Activated naive CD4-positive, alpha-beta T cell treated with Interleukin-2 at 50 U/mL for 16 hours (primary cell): ENCODE data around the gene ZIC5.

Source experiments
- DNase-seq: peaks from one replicate; pipeline ENCODE4 v3.0.0-alpha.2; 2020

The ZIC5 gene

GRCh38 chr13:99974939-99975561 is 3.5 kb upstream of the ZIC5 start:
- DNase-seq = no peak

GRCh38 chr13:99974296-99974938 is 2.9 kb upstream of the ZIC5 start:
- no peak for DNase-seq

DNA sequence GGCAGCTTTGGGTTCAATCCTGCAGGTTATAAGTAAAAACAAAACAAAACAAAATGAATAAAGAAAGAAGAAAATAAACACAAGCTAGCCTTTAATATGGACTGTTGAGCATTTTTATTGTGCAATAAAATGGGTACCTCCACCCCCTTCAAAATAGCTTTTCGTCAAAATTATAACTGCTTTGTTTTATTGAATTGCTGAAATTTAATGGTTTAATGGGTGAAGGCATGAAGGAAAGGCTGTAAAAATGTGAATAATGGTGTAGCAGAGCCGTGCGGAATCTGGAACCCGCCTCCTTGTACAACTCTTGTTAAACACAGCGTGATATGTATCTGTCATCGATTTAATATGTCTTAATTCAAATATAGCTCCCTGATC is 2.2 kb upstream of the ZIC5 start:
- no peak for DNase-seq

- no peak for DNase-seq
Measured at GRCh38 chr13:99973163-99973807, 1.7 kb upstream of the ZIC5 start.

- DNase-seq = no peak
Measured at GRCh38 chr13:99972190-99972731, 694 bp upstream of the ZIC5 start.

DNA sequence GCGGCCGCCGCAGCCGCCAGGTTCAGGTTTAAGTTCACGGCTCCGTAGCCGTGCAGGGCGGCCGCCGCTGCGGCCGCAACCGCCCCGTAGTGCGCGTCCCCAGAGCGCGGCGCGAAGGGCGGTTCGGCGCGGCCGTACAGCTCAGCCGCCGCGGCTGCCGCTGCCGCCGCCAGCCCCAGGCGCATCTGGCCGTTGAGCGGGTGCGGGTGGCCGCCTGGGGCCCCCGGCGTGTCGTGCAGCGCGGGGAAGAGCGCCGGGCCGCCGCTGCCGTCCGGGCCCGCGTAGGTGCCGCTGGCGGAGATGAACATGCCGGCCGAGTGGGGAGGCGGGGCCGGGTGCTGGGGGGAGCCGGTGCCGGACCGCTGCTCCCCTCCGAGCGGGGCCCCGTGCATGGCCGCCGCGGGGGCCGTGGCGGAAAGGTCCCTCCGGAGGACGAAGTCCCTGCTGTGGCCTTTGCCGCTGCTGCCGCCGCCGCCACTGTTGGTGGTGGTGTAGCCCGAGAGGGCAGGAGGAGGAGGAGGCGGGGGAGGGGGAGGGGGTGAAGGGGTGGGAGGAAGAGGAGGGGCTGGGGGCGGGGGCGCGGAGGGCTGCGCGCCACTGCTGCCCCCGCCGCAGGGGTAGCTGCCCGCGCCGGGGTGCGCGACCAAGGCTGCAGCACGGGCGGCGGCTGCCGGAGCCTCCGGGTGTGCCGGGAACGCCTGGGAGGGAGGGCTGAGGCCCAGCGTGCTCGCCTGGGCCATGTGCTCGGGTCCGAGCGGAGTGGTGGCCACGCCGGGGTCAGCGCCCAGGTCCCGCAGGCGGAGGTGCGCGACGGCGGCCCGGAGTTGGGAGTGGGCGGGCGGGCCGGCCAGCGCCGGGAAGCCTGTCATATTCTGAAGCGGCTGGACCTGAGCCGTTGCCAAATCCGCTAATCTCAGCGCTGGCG is 654 bp downstream of the ZIC5 start:
- no peak for DNase-seq

DNA sequence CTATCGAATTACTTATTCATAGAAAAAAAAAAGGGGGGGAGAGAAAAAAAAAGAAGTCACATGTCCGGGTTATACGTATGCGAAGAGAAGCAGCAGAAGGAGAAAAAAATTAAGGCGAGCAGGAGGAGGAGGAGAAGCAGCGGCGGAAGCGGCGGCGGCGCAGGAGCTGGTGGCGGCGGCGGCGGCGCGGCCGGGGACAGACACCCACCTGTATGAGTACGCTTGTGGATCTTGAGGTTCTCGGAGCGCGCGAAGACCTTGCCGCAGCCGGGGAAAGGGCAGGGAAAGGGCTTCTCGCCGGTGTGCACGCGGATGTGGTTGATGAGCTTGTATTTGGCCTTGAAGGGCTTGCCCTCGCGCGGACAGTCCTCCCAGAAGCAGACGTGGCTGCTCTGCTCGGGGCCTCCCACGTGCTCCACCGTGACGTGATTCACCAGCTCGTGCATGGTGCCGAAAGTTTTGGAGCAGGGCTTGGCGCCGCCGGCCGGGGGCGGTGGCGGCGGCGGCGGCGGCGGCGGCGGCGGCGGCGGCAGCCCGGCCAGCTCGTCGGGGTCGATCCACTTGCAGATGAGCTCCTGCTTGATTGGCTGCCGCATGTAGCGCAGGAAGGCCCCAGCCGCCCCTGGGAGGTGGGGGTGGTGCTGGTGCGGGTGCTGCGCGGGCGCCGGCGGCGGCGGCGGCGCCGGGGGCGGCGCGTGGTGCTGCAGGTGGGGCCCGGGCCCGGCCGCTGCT is 1.5 kb downstream of the ZIC5 start:
- DNase-seq = peak; percentile 53

DNA sequence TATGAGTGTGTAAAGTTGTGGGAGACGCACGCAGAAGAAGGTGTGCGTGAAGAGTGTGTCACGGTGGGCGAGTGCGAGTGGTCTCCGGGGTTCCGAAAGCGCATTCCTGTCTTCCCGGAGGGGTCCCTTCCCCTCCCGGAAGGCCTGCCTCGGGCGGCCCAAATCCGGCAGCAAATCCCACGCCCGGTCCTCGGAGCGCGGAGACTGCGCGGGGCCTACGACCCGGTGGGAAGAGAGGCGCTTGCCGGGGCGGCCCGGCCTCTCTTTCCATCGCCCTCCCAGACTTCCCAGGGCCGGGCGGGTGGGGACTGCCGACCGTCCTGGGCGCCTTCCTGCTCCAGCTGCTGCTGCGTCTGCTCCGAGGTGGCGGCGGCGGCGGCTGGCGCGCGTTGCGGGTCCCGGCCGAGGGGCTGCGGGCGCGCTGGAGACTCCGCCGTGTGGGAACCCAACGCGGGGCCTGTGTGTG is 2.1 kb downstream of the ZIC5 start:
- DNase-seq = no peak

- no peak for DNase-seq
Measured at GRCh38 chr13:99968521-99969452, 2.8 kb downstream of the ZIC5 start.

GRCh38 chr13:99967869-99968520 is 3.6 kb downstream of the ZIC5 start:
- no peak for DNase-seq

DNA sequence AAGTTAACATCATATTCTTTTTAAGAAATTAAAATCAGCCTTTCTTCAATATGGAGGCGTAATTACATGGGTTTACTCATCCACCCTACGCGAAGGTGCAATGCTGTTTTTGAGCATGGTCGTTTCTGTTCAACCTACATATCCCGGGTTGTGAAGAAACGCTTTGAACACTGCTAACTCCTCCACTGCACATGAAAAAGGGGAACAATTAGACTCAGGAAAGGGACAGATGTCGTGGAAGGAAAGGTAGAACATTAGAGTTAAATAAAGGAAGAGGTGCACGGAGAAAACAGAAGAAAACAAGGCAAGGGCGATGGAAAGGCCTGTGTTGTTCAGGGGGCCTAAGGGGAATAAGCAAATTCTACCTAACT is 4.1 kb downstream of the ZIC5 start:
- no peak for DNase-seq

DNA sequence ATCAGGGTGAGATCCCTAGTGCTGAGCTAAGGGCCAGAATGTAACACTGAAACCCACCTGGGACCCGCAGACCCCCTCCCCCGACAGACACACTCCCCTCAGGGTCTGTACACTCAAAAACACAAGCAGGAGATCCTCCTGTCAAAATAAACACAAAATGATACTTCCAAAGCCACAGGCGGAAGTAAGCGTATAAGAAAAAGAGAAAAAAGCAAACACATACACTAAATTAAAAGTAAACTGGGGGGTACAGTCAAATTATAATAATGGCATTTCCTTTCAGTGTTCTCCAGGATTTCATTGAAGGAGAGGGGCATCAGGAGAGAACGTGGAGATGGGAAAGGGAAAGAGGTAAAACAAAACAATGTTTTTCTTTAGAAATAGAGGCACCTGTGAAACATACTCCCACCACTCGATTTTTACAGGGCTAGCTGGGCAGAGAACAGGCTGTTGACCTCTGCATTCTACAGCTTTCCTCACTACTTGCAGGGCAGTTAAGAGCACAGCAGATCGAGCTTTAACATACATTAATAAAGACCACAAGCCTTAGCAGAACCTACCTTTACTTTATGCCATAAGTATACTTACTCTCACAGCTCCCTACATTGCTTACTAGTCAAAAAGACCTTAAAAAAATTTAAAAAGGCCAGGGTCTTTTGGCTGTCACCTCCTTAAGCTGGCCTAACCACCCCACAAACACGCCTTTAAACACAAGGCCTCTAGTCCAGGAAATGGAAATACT is 5.3 kb downstream of the ZIC5 start:
- DNase-seq = no peak

- no peak for DNase-seq
Measured at GRCh38 chr13:99965329-99966000, 6.1 kb downstream of the ZIC5 start.

- DNase-seq = no peak
Measured at GRCh38 chr13:99963816-99964339, 7.7 kb downstream of the ZIC5 start.

- DNase-seq = no peak
Measured at GRCh38 chr13:99962242-99962641, 9.3 kb downstream of the ZIC5 start.

- DNase-seq = no peak
Measured at GRCh38 chr13:99961636-99962035, 9.9 kb downstream of the ZIC5 start.

- no peak for DNase-seq
Measured at GRCh38 chr13:99960663-99961311, 10.8 kb downstream of the ZIC5 start.

DNA sequence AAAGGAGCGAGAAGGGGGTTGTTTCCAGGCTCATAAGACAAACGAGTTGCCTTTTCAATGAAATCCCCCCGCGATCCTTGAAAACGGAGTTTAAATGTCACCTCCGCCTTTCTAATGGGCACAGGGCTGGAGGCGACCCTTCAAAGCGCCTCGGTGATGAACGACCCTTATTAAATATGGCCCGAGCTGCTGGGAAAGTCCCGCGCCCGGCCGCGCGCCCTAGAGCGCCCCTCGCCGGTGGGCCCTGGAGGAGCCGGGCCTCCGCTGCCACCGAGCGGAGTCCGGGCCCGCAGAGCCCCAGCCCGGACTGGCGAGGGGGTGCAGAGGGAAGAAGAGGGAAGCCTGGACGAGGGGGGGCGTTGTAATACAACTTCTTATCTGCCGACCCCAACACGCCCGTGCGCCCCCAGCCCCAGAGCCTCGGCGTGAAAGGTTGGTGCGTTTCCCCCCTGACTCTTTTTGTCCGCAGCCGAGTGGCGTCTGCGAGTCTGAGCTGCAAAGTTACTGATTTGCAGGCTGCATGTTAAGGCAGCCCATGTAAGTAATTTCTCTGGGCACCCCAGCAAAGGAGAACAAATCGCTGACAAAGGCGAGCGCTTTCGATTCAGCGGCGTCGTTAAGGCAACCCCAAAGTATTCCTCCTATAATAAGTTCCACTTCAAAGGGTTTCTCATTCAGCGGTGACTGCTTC is 11.9 kb downstream of the ZIC5 start:
- no peak for DNase-seq
